CD14-positive monocyte (primary cell): Measurements from ENCODE around the gene FAM3A. TPM values are rescaled to one million over a fixed set of nuclear protein-coding genes. Genes with fewer than 3 reads are reported as not detected.

Source experiments
- DNase-seq, 3 donors: peaks; one replicate each; pipeline ENCODE4 v3.0.0-alpha.2; 2011 to 2022
- H2AFZ ChIP-seq: 2 replicates; pipeline ENCODE4 v1.6.0; 2012; ENCODE audit warnings: mild to moderate bottlenecking, low read depth, low read length, inconsistent platforms; ENCODE audit not compliant: insufficient read depth, poor library complexity, severe bottlenecking
- H3K27ac ChIP-seq, 2 donors: 1 replicate in 1 of 2; 2 replicates in 1 of 2; pipeline ENCODE4 v1.5.1; 2012 to 2013; ENCODE audit warnings: low read length in 2 of 2, control low read depth in 1 of 2, inconsistent platforms in 1 of 2, low read depth in 1 of 2, mild to moderate bottlenecking in 1 of 2
- H3K27me3 ChIP-seq, 2 donors: one replicate each; pipeline versions ENCODE4 v1.6.0 to v1.6.1; 2011 to 2013; ENCODE audit warnings: low read length in 2 of 2; ENCODE audit not compliant: control insufficient read depth in 2 of 2, insufficient read depth in 2 of 2
- H3K36me3 ChIP-seq, 2 donors: replicated peaks in 1 of 2; 1 replicate in 1 of 2; 2 replicates in 1 of 2; pipeline versions ENCODE4 v1.5.1 to v1.6.1; 2012 to 2013; ENCODE audit warnings: low read length in 2 of 2, control low read depth in 1 of 2, inconsistent platforms in 1 of 2, mild to moderate bottlenecking in 1 of 2; ENCODE audit not compliant: insufficient read depth in 2 of 2, control insufficient read depth in 1 of 2
- H3K4me1 ChIP-seq, 2 donors: 1 replicate in 1 of 2; 2 replicates in 1 of 2; pipeline versions ENCODE4 v1.5.1 to v1.6.1; 2012 to 2013; ENCODE audit warnings: low read length in 2 of 2, control low read depth in 1 of 2, inconsistent platforms in 1 of 2, mild to moderate bottlenecking in 1 of 2, moderate library complexity in 1 of 2; ENCODE audit not compliant: insufficient read depth in 2 of 2, control insufficient read depth in 1 of 2
- H3K4me2 ChIP-seq: replicated peaks from 2 replicates; pipeline ENCODE3; 2012; ENCODE audit warnings: low read length, moderate library complexity, mild to moderate bottlenecking; ENCODE audit not compliant: poor library complexity, severe bottlenecking; ENCODE audit errors: extremely low read depth
- H3K4me3 ChIP-seq, 3 experiments: fragments of 200-600 bp in 1 of 3; sonication (generic) in 1 of 3; replicated peaks in 1 of 3; 1 replicate in 2 of 3; 2 replicates in 1 of 3; pipeline ENCODE4 v1.5.1; 2011 to 2013; ENCODE audit warnings: low read length in 3 of 3, mild to moderate bottlenecking in 3 of 3, control low read depth in 2 of 3, low read depth in 2 of 3, inconsistent platforms in 1 of 3, moderate library complexity in 1 of 3
- H3K79me2 ChIP-seq: 2 replicates; pipeline ENCODE4 v1.6.0; 2012; ENCODE audit warnings: mild to moderate bottlenecking, control low read depth, inconsistent platforms, low read length, moderate library complexity; ENCODE audit not compliant: insufficient read depth
- H3K9ac ChIP-seq: 2 replicates; pipeline ENCODE4 v1.6.0; 2017; ENCODE audit warnings: low read length, mild to moderate bottlenecking; ENCODE audit not compliant: insufficient read depth, poor library complexity, severe bottlenecking
- H3K9me3 ChIP-seq, 2 donors: replicated peaks in 1 of 2; 1 replicate in 1 of 2; 2 replicates in 1 of 2; pipeline versions ENCODE4 v1.5.1 to v1.6.1; 2012 to 2013; ENCODE audit warnings: low read length in 2 of 2, control low read depth in 1 of 2; ENCODE audit not compliant: control insufficient read depth in 1 of 2, insufficient read depth in 1 of 2
- H4K20me1 ChIP-seq: 2 replicates; pipeline ENCODE4 v1.6.0; 2012; ENCODE audit warnings: mild to moderate bottlenecking, low read length, control low read depth, moderate library complexity; ENCODE audit not compliant: insufficient read depth
- H3K27ac Mint-ChIP-seq, 7 donors: one replicate each; pipeline ENCODE4 v1.8.0; 2020; ENCODE audit warnings: mild to moderate bottlenecking in 7 of 7, mixed read lengths in 7 of 7, moderate library complexity in 6 of 7, inconsistent platforms in 2 of 7
- H3K27me3 Mint-ChIP-seq, 3 donors: one replicate each; pipeline ENCODE4 v1.8.0; 2021 to 2022; ENCODE audit warnings: low read depth in 3 of 3, mild to moderate bottlenecking in 3 of 3, mixed read lengths in 3 of 3, moderate library complexity in 3 of 3, inconsistent platforms in 1 of 3
- H3K36me3 Mint-ChIP-seq, 2 donors: one replicate each; pipeline ENCODE4 v1.8.0; 2020; ENCODE audit warnings: mixed read lengths in 2 of 2, inconsistent platforms in 1 of 2, mild to moderate bottlenecking in 1 of 2
- H3K4me1 Mint-ChIP-seq: one replicate; pipeline ENCODE4 v1.8.0; 2020; ENCODE audit warnings: mild to moderate bottlenecking, mixed read lengths
- H3K4me3 Mint-ChIP-seq, 2 donors: one replicate each; pipeline ENCODE4 v1.8.0; 2020; ENCODE audit warnings: mild to moderate bottlenecking in 2 of 2, mixed read lengths in 2 of 2, moderate library complexity in 1 of 2
- H3K9me3 Mint-ChIP-seq, 7 donors: one replicate each; pipeline ENCODE4 v1.8.0; 2020 to 2022; ENCODE audit warnings: mixed read lengths in 7 of 7, mild to moderate bottlenecking in 6 of 7, moderate library complexity in 6 of 7, inconsistent platforms in 2 of 7
- CTCF ChIP-seq: fragments of 200-600 bp; IDR thresholded peaks from one replicate; pipeline ENCODE4 v1.8.0; 2022; ENCODE audit warnings: antibody characterized with exemption, mild to moderate bottlenecking
- WGBS: methylation state at CpG from one replicate; pipeline ENCODE4 v1.1.5; 2013; ENCODE audit warnings: missing lambda C conversion rate; ENCODE audit not compliant: insufficient coverage; 5-methylcytosine and 5-hydroxymethylcytosine counted together
- intact Hi-C, 2 donors: fragments of 100-400 bp; cut with micrococcal nuclease; formaldehyde crosslinking; loops; one replicate each; pipeline versions ENCODE4 v1.15.0 to v1.15.1; 2023
- polyA plus RNA-seq, 3 donors: library from polyadenylated mRNA; depleted of rRNA in 1 of 3; unstranded in 2 of 3; stranded (reverse) in 1 of 3; fragments of 300-500 nt in 2 of 3; fragments of >200 nt in 1 of 3; fragmentation: Illumina TruSeq in 2 of 3; gene quantifications; 1 replicate in 2 of 3; 2 replicates in 1 of 3; pipeline ENCODE4 v1.2.3, GENCODE V29; 2012 to 2021

FAM3A gene
- polyA plus RNA-seq, 3 donors: 14.5 to 26.5 (median 16.3) TPM

- Histone ChIP-seq H3K4me2 (no peak overlapping the region), H4K20me1 (no peaks in the 10 kb centered on the region), H3K27ac (no peak overlapping the region), H2AFZ (no peak overlapping the region), H3K36me3 (peaks cover 3 to 6% of the 10 kb centered on the region in 2 donors), H3K9ac (no peak overlapping the region), H3K4me3 (no peak overlapping the region), H3K79me2 (no peaks in the 10 kb centered on the region), H3K27me3 (no peaks in the 10 kb centered on the region), H3K4me1 (peaks cover 11 to 12% of the 10 kb centered on the region in 2 donors), H3K9me3 (no peaks in the 10 kb centered on the region)
- WGBS: 69% methylated on average over 5 of the region's 14 CpGs
- TF ChIP-seq CTCF: no peak
- peaks cover 1 to 19% (median 1%) of the 10 kb centered on the region in 3 donors for H3K27me3 Mint-ChIP-seq
- H3K36me3 Mint-ChIP-seq: peaks cover under 1% of the 10 kb centered on the region in 2 donors
- H3K9me3 Mint-ChIP-seq: peaks cover 0 to 2% (median 0%) of the 10 kb centered on the region in 7 donors
- DNase-seq: no peak
- intact Hi-C loops: no loop called here
- H3K4me1 Mint-ChIP-seq: peaks cover 11% of the 10 kb centered on the region
- H3K4me3 Mint-ChIP-seq: no peak overlapping the region
- no peak overlapping the region for H3K27ac Mint-ChIP-seq
Measured at GRCh38 chrX:154525606-154526490, 9.8 kb upstream of the FAM3A start.

- Histone ChIP-seq H3K36me3 (no peaks in the 10 kb centered on the region), H3K4me3 (no peak overlapping the region), H3K9ac (no peak overlapping the region), H3K4me1 (peaks cover 13 to 14% of the 10 kb centered on the region in 2 donors), H3K4me2 (no peak overlapping the region), H4K20me1 (no peaks in the 10 kb centered on the region), H3K9me3 (peaks cover 0 to 10% of the 10 kb centered on the region in 2 donors), H2AFZ (no peak overlapping the region), H3K27ac (no peak overlapping the region), H3K79me2 (peaks cover 3% of the 10 kb centered on the region), H3K27me3 (no peaks in the 10 kb centered on the region)
- 94% methylated on average over 3 of the region's 8 CpGs for WGBS
- Mint-ChIP-seq H3K4me1 (peaks cover 7% of the 10 kb centered on the region), H3K27me3 (peaks cover 0 to 13% (median 1%) of the 10 kb centered on the region in 3 donors), H3K4me3 (no peak overlapping the region), H3K9me3 (peaks cover 0 to 23% (median 6%) of the 10 kb centered on the region in 7 donors), H3K27ac (no peak overlapping the region), H3K36me3 (no peaks in the 10 kb centered on the region)
- no peak for TF ChIP-seq CTCF
- DNase-seq: no peak
- intact Hi-C loops: loop anchor here in 1 of 2 donors (5.0 kb wide), 1 partner anchor 112 kb away; the partner anchor contains the start of gene DNASE1L1
Measured at GRCh38 chrX:154519389-154519788, 3.4 kb upstream of the FAM3A start.
